Activated naive CD8-positive, alpha-beta T cell treated with anti-CD3 and anti-CD28 coated beads, Interleukin-2, amount 10 ng/mL, durations not matched to agents 7 days and 5 days (primary cell): ENCODE data around the gene COX6A1. TPM values are rescaled to one million over a fixed set of nuclear protein-coding genes. Genes with fewer than 3 reads are reported as not detected.

Experiments used
- ATAC-seq: fragments of 150-1000 bp; cut with Tn5 transposase; one replicate; pipeline ENCODE4 v1.10.0; 2021; ENCODE audit warnings: low read depth, moderate library complexity
- POLR2A ChIA-PET: fragments of 350-600 bp; sonication (Branson Sonifier 250); formaldehyde crosslinking; loops from one replicate; lab custom pipeline; 2021; ENCODE audit warnings: antibody characterized with exemption; lab: Charles Lee
- DNase-seq: peaks from one replicate; pipeline ENCODE4 v3.0.0; 2021
- H3K27ac Mint-ChIP-seq: one replicate; pipeline ENCODE4 v1.8.0; 2022; ENCODE audit warnings: mild to moderate bottlenecking, mixed read lengths
- H3K27me3 Mint-ChIP-seq: one replicate; pipeline ENCODE4 v1.8.0; 2022; ENCODE audit warnings: mild to moderate bottlenecking, moderate library complexity, mixed read lengths
- H3K36me3 Mint-ChIP-seq: one replicate; pipeline ENCODE4 v1.8.0; 2021; ENCODE audit warnings: mild to moderate bottlenecking, mixed read lengths
- H3K4me1 Mint-ChIP-seq: one replicate; pipeline ENCODE4 v1.8.0; 2021; ENCODE audit warnings: mixed read lengths
- H3K4me3 Mint-ChIP-seq: one replicate; pipeline ENCODE4 v1.8.0; 2022; ENCODE audit warnings: mild to moderate bottlenecking, moderate library complexity, mixed read lengths
- H3K9me3 Mint-ChIP-seq: one replicate; pipeline ENCODE4 v1.8.0; 2021; ENCODE audit warnings: mixed read lengths
- total RNA-seq, 2 experiments: library from RNA; stranded (reverse); gene quantifications; one replicate each; pipeline ENCODE4 v1.2.3, GENCODE V29; 2021

Gene COX6A1
- total RNA-seq, 2 experiments from 2014 or later: 248 to 276 TPM

DNA sequence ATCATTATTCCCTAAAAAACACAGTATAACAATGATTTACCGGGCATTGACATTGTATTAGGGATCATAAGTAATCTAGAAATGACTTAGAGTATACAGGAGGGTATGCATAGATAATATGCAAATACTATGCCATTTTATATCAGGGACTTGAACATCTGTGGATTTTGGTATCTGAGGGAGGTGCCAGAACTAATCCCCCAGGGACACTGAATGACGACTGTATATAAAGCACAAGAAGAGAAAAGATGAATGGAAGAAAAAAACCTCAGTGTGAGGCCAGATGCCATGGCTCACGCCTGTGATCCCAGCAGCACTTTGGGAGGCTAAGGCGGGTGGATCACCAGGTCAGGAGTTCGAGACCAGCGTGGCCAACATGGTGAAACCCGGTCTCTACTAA lies 25.5 kb upstream of the COX6A1 start:
- no peak overlapping the region for H3K27ac Mint-ChIP-seq
- no peaks in the 10 kb centered on the region for H3K9me3 Mint-ChIP-seq
- H3K4me1 Mint-ChIP-seq: no peaks in the 10 kb centered on the region
- ATAC-seq (no peak), DNase-seq (no peak)
- POLR2A ChIA-PET: no interaction called here
- H3K4me3 Mint-ChIP-seq: no peak overlapping the region
- H3K36me3 Mint-ChIP-seq: no peaks in the 10 kb centered on the region
- H3K27me3 Mint-ChIP-seq: peaks cover 8% of the 10 kb centered on the region

- no peaks in the 10 kb centered on the region for H3K4me1 Mint-ChIP-seq
- no peak overlapping the region for H3K27ac Mint-ChIP-seq
- no peak overlapping the region for H3K4me3 Mint-ChIP-seq
- no peaks in the 10 kb centered on the region for H3K9me3 Mint-ChIP-seq
- H3K36me3 Mint-ChIP-seq: no peaks in the 10 kb centered on the region
- POLR2A ChIA-PET: no interaction called here
- no peak for DNase-seq
- ATAC-seq: no peak
- H3K27me3 Mint-ChIP-seq: peaks cover 12% of the 10 kb centered on the region
These were observed 23.8 kb upstream of the COX6A1 start for GRCh38 chr12:120413901-120414695.

GRCh38 chr12:120416490-120417216 lies 21.3 kb upstream of the COX6A1 start:
- ATAC-seq (no peak), DNase-seq (no peak)
- H3K36me3 Mint-ChIP-seq: no peaks in the 10 kb centered on the region
- peaks cover 14% of the 10 kb centered on the region for H3K27me3 Mint-ChIP-seq
- H3K9me3 Mint-ChIP-seq: no peaks in the 10 kb centered on the region
- no peak overlapping the region for H3K27ac Mint-ChIP-seq
- H3K4me1 Mint-ChIP-seq: no peaks in the 10 kb centered on the region
- no peak overlapping the region for H3K4me3 Mint-ChIP-seq
- POLR2A ChIA-PET: no interaction called here

- ATAC-seq: no peak
- POLR2A ChIA-PET: no interaction called here
- Mint-ChIP-seq H3K4me1 (no peaks in the 10 kb centered on the region), H3K27ac (no peak overlapping the region), H3K4me3 (no peak overlapping the region), H3K27me3 (peaks cover 14% of the 10 kb centered on the region), H3K9me3 (no peaks in the 10 kb centered on the region), H3K36me3 (no peaks in the 10 kb centered on the region)
- no peak for DNase-seq
These were observed 19.9 kb upstream of the COX6A1 start for GRCh38 chr12:120417917-120418580.

DNA sequence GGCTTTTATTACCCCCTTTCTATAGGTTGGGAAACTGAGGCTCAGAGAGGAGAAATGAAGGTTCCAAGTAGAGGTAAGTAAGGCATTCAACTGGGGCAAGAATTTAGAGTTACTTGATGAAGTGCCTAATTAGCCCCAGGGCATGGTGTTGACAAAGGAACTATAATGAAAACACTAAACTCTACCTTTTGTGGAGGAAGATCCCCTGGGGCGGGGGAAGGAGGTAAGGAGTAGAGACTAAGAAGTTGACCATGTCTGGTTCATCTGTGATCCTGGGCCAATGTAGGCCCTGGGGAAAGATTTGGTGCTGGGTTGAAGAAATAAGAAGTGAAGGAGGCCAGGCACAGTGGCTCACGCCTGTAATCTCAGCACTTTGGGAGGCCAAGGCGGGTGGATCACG lies 16.2 kb upstream of the COX6A1 start:
- ATAC-seq (no peak), DNase-seq (no peak)
- Mint-ChIP-seq H3K9me3 (no peaks in the 10 kb centered on the region), H3K27ac (no peak overlapping the region), H3K4me1 (no peaks in the 10 kb centered on the region), H3K36me3 (no peaks in the 10 kb centered on the region), H3K27me3 (peaks cover 12% of the 10 kb centered on the region), H3K4me3 (no peak overlapping the region)
- POLR2A ChIA-PET: interaction anchor here (0.6 kb wide), 1 partner anchor 464 kb away, joined by 4 read pairs; no protein-coding TSS in a partner anchor

GRCh38 chr12:120422892-120423456 lies 14.9 kb upstream of the COX6A1 start:
- Mint-ChIP-seq H3K36me3 (no peaks in the 10 kb centered on the region), H3K27ac (no peak overlapping the region), H3K4me3 (no peak overlapping the region)

DNA sequence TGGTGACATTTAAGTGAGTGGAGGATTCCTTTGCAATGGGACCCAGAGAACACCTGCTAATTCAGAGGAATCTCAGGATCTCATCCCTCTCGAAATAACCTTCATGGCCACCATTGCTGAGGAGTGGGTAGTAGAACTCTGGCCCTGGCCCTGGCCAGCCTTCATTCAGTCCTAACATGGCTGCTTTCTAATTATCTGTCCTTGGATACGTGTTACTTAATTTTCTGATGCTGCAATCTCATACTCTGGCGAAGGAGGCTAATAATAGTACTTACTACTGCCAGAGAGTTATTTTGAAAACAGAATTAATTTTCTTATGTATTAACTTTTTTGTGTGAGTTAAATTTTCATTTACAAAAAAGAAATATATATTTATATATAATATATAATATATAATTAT lies 12.1 kb upstream of the COX6A1 start:
- ATAC-seq (no peak), DNase-seq (no peak)
- Mint-ChIP-seq H3K4me3 (no peak overlapping the region), H3K9me3 (no peaks in the 10 kb centered on the region), H3K27ac (no peak overlapping the region), H3K36me3 (no peaks in the 10 kb centered on the region), H3K4me1 (peaks cover 2% of the 10 kb centered on the region), H3K27me3 (peaks cover 3% of the 10 kb centered on the region)
- POLR2A ChIA-PET: no interaction called here

More at GRCh38 chr12:120422892-120423456, 14.9 kb upstream of the COX6A1 start:
- POLR2A ChIA-PET: interaction anchor here (0.6 kb wide), 2 partner anchors 58 to 233 kb away, joined by 3 read pairs; no protein-coding TSS in a partner anchor
- Mint-ChIP-seq H3K9me3 (no peaks in the 10 kb centered on the region), H3K27me3 (peaks cover 5% of the 10 kb centered on the region), H3K4me1 (no peaks in the 10 kb centered on the region)
- no peak for ATAC-seq
- DNase-seq: no peak

- POLR2A ChIA-PET: interaction anchor here (0.6 kb wide), 1 partner anchor 1414 kb away, joined by 3 read pairs; no protein-coding TSS in a partner anchor
- no peaks in the 10 kb centered on the region for H3K9me3 Mint-ChIP-seq
- peaks cover 10% of the 10 kb centered on the region for H3K4me1 Mint-ChIP-seq
- no peak for ATAC-seq
- H3K27ac Mint-ChIP-seq: no peak overlapping the region
- no peaks in the 10 kb centered on the region for H3K36me3 Mint-ChIP-seq
- no peak overlapping the region for H3K4me3 Mint-ChIP-seq
- DNase-seq: no peak
- H3K27me3 Mint-ChIP-seq: peaks cover 2% of the 10 kb centered on the region
These were observed 9.2 kb upstream of the COX6A1 start for GRCh38 chr12:120428597-120429229.

- H3K27me3 Mint-ChIP-seq: no peaks in the 10 kb centered on the region
- POLR2A ChIA-PET: no interaction called here
These were observed 8.5 kb upstream of the COX6A1 start for GRCh38 chr12:120429368-120429767.

DNA sequence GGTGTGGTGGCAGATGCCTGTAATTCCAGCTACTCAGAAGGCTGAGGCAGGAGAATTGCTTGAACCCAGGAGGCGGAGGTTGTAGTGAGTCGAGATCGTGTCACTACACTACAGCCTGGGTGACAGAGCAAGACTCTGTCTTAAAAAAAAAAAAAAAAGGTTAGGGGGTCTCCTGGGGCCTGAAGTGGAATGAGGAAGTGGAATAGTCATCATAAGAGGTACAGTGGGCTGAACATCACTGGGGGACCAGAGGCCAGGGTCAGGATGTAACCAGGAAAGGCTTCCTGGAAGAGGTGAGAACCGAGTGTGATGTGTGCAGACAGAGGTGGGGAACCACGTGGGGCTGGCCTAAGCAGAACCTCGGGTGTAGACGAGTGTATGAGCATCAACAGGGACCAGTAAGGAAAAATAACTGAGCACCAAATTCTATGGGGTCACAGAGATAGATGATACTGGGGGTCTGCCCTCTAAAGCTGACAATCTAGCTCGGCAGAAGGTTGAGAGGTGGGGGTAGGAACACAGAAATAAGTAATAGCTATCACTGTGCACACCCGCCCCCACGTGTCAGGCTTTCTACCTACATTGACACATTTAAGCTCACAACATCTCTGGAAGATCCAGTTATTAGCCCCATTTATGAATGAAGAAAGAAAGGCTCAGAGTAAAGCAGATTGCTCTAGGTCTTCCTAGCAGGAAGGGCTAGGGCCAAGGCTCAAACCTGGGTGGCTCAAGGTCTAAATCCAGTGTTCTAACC lies 5.0 kb upstream of the COX6A1 start:
- H3K27me3 Mint-ChIP-seq: no peaks in the 10 kb centered on the region
- ATAC-seq (no peak), DNase-seq (no peak)
- no peaks in the 10 kb centered on the region for H3K9me3 Mint-ChIP-seq
- H3K36me3 Mint-ChIP-seq: no peaks in the 10 kb centered on the region
- H3K4me1 Mint-ChIP-seq: peaks cover 12% of the 10 kb centered on the region
- POLR2A ChIA-PET: interaction anchor here (0.6 to 1.1 kb wide), 2 partner anchors 107 to 141 kb away, joined by 3 to 4 read pairs; partner anchors contain the start of gene RNU4-2
- H3K27ac Mint-ChIP-seq: no peak overlapping the region
- no peak overlapping the region for H3K4me3 Mint-ChIP-seq

More at GRCh38 chr12:120429368-120429767, 8.5 kb upstream of the COX6A1 start:
- H3K27ac Mint-ChIP-seq: no peak overlapping the region
- H3K36me3 Mint-ChIP-seq: no peaks in the 10 kb centered on the region
- DNase-seq (no peak), ATAC-seq (no peak)
- H3K4me1 Mint-ChIP-seq: peaks cover 10% of the 10 kb centered on the region
- H3K4me3 Mint-ChIP-seq: no peak overlapping the region
- H3K9me3 Mint-ChIP-seq: no peaks in the 10 kb centered on the region

DNA sequence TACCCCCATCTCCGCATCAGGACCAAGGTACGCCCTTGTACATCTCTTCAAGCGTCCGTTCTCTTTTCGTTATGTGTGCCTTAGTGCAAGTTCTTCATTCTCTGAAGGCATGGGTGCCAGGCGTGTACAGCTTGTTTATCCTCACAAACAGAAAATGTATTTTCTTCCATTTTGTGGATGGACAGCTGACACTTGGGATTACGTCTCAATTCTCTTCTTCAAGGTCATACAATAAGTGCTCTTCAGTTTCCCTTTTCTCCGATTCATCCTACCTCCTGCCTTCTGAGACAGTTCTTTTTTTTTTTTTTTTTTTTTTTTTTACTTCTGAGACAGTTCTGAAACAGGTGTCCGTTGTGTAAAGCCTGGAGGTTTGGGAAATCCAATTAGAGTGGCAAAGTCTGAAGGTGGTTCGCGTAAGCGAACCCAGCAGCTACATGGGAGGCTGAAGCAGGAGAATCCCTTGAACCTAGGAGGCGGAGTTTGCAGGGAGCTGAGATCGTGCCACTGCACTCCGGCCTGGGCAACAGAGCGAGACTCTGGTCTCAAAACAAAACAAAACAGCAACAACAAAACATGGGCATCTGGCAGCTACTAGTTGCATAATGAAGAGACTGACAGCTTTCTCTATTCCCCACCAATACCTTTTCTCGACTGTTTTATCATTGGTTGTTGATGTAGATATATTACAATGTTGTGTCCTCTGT lies 734 bp downstream of the COX6A1 start:
- Mint-ChIP-seq H3K9me3 (no peaks in the 10 kb centered on the region), H3K27me3 (no peaks in the 10 kb centered on the region), H3K4me3 (peak overlapping the region; percentile 99), H3K36me3 (peaks cover 6% of the 10 kb centered on the region), H3K4me1 (peaks cover 21% of the 10 kb centered on the region), H3K27ac (peak overlapping the region; percentile 95)
- DNase-seq: no peak
- POLR2A ChIA-PET: interaction anchor here (0.6 to 2.2 kb wide), 11 partner anchors 9 to 471 kb away, joined by 3 to 12 read pairs (median 5); partner anchors contain the start of genes MLEC, RNU4-2 and SRSF9
- ATAC-seq: no peak
